AG04449 (cell line): ENCODE data around the gene EPRS1.
"Not testable (repeated sequence)": the region's sequence is repeated elsewhere in the genome, so short reads cannot be mapped to it uniquely, and the experiment has no call there.

ENCODE experiments used
- CTCF ChIA-PET: fragments of 350-600 bp; formaldehyde crosslinking; extraction: SDS; loops from one replicate; lab custom pipeline; 2021; ENCODE audit warnings: antibody characterized with exemption; lab: Yijun Ruan, JAX
- POLR2A ChIA-PET: fragments of 400-600, 350-600 bp; formaldehyde crosslinking; extraction: SDS; loops from one replicate; lab custom pipeline; 2020; ENCODE audit warnings: antibody characterized with exemption, inconsistent platforms; lab: Yijun Ruan, JAX
- DNase-seq: peaks from one replicate; pipeline ENCODE4 v3.0.0-alpha.2; 2010; ENCODE audit warnings: low read depth, low spot score
- H3K4me3 ChIP-seq: 2 replicates; pipeline ENCODE4 v1.5.1; 2011; ENCODE audit warnings: low read depth, mild to moderate bottlenecking, control low read depth, low read length
- TF ChIP-seq, protein P1 (sequence below): IDR thresholded peaks from one replicate; pipeline ENCODE4 v1.5.1; 2011; ENCODE audit warnings: mild to moderate bottlenecking, moderate library complexity, low read length, control low read depth, inconsistent platforms; ENCODE audit not compliant: insufficient read depth; ENCODE audit errors: missing control alignments

The EPRS1 gene

DNA sequence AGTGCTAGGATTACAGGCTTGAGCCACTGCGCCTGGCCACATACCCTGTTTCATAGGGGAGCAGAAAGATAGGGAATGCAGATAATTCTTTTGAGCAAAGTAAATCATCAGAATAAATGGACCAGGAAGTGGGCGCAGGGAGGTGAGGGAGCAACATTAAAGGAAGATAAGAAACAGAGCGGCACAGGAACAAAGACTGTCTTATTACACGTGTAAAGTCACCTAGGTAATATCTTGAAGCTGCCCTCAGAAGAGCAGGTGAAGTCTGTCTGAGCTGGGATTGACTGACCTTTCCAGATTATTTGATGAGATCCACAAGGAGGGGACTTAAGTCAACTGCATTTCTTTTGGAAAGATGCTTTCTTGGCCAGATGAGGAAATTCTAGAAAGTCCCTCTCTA is 7.7 kb downstream of the EPRS1 start:
- H3K4me3 ChIP-seq, result no peak overlapping the region
- ChIA-PET POLR2A (no interaction called here), CTCF (interaction anchor here (0.8 kb wide), 1 partner anchor 49 kb away, joined by 3 read pairs; no protein-coding TSS in a partner anchor)
- TF ChIP-seq, protein P1, sequence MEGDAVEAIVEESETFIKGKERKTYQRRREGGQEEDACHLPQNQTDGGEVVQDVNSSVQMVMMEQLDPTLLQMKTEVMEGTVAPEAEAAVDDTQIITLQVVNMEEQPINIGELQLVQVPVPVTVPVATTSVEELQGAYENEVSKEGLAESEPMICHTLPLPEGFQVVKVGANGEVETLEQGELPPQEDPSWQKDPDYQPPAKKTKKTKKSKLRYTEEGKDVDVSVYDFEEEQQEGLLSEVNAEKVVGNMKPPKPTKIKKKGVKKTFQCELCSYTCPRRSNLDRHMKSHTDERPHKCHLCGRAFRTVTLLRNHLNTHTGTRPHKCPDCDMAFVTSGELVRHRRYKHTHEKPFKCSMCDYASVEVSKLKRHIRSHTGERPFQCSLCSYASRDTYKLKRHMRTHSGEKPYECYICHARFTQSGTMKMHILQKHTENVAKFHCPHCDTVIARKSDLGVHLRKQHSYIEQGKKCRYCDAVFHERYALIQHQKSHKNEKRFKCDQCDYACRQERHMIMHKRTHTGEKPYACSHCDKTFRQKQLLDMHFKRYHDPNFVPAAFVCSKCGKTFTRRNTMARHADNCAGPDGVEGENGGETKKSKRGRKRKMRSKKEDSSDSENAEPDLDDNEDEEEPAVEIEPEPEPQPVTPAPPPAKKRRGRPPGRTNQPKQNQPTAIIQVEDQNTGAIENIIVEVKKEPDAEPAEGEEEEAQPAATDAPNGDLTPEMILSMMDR, result no peak
- DNase-seq, result no peak

DNA sequence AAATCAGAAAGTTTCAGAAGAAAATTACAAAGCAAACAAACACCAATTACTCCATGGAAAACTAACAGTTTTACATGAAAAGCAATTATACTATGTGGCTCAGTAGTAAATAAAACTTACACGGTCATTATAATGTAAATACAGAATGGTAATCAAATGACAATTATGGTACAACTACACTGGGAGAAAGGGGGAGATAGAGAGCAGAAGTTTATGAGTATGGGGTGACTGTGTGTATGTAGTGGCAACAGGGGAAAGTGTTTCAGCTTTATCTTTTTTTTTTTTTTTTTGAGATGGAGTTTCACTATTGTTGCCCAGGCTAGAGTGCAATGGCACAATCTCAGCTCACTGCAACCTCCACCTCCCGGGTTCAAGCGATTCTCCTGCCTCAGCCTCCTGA is 8.5 kb downstream of the EPRS1 start:
- DNase-seq, POLR2A ChIA-PET, CTCF ChIA-PET, H3K4me3 ChIP-seq: not testable (repeated sequence)

DNA sequence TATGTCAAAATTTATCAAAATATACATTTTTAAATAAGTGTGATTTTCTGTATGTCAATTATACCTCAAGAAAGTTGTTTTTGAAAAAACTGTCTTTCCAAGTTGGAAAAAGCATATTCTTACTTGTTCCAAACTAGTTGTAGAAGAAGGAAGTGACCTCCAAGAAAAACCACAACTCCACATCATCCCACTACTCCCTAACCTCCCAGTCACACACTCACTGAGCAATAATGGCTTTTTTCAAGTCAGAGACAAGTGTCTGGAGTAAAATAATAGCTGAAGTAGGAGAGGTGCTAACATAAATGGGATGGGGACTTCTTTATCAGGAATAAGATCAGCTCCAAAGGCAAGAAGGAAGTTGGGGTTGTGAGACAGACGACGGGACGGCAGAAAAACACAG is 13.4 kb downstream of the EPRS1 start:
- TF ChIP-seq, protein P1, result no peak
- CTCF ChIA-PET, result interaction anchor here (2.0 kb wide), 1 partner anchor 14 kb away, joined by 5 read pairs; no protein-coding TSS in a partner anchor
- POLR2A ChIA-PET, result no interaction called here
- no peak for DNase-seq
- H3K4me3 ChIP-seq, result no peak overlapping the region

DNA sequence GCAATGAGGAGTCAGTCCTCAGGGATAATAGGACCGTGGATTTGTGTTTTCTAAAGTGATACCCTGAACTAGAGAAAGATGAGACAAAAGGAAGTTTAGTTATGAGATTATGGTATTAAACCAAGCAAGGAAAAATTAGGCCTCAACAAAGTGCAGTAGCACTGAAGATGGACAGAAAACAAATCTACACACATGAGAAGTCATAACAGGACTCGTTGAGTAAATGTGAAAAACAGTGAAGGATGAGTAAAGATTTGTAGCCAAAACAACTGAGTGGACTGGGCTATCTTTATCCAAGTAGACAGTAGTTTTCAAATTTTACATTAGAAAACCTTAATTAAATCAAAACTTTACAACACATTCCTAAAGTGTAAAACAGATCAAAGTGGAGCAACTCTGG is 15.0 kb downstream of the EPRS1 start:
- no peak overlapping the region for H3K4me3 ChIP-seq
- CTCF ChIA-PET, result interaction anchor here (0.8 to 2.0 kb wide), 3 partner anchors 12 to 751 kb away, joined by 3 to 5 read pairs (median 3); no protein-coding TSS in a partner anchor
- POLR2A ChIA-PET, result no interaction called here
- TF ChIP-seq, protein P1, result no peak
- DNase-seq, result no peak

DNA sequence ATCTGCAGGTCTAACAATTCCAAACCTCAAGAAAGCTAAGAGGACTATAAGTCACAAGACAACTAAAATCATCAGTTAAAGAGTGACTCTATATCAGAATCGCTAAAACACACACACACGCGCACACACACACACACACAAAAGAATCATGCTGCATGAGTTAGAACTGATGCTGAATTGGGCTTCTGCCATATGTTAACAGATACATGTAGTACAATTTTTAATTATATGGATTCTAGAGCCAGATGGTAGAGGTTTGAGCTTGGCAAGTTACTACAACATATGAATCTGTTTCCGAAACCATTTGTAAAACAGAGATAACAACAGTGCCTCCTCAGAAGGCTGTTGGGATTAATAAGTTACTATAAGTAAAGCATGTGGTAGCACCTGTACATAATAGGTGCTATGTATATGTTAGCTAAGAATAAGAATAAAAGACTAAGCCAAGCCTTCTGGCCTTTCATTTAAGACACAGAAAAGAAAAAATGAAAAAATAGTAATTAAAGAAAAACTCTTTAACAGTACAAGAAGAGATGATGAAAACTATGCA is 17.9 kb downstream of the EPRS1 start:
- ChIA-PET CTCF (interaction anchor here (1.4 kb wide), 1 partner anchor 14 kb away, joined by 4 read pairs; no protein-coding TSS in a partner anchor), POLR2A (no interaction called here)
- TF ChIP-seq, protein P1, result no peak
- DNase-seq, result no peak
- no peak overlapping the region for H3K4me3 ChIP-seq

DNA sequence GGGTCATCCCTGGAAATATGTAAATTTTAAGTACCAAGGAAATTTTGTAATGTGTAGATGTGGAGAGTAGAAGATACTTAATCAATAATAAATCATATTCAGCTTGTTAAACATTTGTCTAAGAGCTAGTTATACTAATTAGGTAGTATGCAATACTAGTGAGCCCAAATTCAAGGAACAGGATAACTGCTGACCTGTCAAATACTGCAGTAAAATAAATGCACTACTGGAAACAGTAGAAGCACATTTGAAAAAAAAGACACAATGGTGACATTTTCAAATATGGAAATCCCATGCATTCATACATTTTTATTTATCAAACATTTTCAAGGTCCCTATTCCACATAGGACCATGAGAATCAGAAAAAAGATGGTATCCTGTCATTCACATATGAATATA is 27.2 kb downstream of the EPRS1 start:
- TF ChIP-seq, protein P1, result no peak
- CTCF ChIA-PET, result interaction anchor here (0.9 to 1.0 kb wide), 2 partner anchors 13 to 17 kb away, joined by 3 to 5 read pairs; no protein-coding TSS in a partner anchor
- POLR2A ChIA-PET, result no interaction called here
- no peak overlapping the region for H3K4me3 ChIP-seq
- DNase-seq, result no peak

DNA sequence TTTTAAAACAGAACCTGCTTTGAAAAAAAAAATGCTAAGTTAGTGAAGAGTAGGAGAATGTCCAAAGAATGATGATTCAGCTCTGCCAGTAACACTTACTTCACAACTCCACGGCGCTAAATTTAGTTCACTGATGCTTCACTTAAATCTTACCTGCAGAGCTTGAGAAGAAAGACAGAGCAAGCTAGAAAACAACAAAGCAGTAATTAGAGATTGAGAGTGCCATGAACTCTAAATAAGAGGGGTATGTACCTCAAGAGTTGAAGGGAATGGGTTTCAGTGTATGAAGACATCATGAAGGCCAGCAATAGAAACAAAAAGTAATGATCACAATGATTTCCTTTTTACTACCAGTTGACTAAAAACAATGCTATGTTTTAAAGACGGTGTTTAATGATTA is 32.8 kb downstream of the EPRS1 start:
- DNase-seq, result no peak
- CTCF ChIA-PET, result interaction anchor here (1.2 to 4.4 kb wide), 3 partner anchors 15 to 23 kb away, joined by 4 to 23 read pairs (median 18); no protein-coding TSS in a partner anchor
- TF ChIP-seq, protein P1, result no peak
- POLR2A ChIA-PET, result no interaction called here
- H3K4me3 ChIP-seq, result no peak overlapping the region
